ENCODE measurements around the gene TULP4. TPM values are rescaled to one million over a fixed set of nuclear protein-coding genes. Genes with fewer than 3 reads are reported as not detected.
A peak's percentile ranks its signal among the peaks of the same experiment; 100 is the strongest.

TULP4 gene
- total RNA-seq, 2 donors from 2014 or later: 10.8 to 31.2 TPM

DNA sequence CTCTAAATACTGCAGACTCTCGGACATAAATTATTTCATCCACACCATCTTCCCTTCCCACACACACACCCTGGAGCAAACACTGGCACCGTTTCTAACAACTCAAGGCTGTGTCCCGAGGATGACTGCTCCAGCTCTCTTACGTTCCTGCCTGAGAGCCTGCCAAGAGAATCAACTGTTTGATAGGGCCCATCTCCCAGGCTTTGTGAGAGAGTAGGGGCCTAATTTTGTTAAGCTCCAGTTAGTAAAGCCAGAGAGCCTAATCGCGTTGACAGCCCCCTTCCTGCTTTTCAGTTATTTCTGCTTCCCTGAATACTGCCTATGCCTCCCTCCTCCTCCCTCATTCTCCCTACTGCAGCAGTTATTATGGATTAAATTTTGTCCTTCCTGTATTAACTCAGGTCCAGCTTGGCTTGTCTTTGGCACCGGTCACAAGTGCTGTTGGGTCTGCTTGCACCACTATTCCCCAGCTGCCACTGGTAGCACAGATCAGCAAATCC, 129.5 kb downstream of the TULP4 start:
- Mint-ChIP-seq H3K4me3 (no peak overlapping the region), H3K36me3 (ENCODE audit: low read depth) (no peaks in the 10 kb centered on the region), H3K9me3 (no peaks in the 10 kb centered on the region), H3K4me1 (no peaks in the 10 kb centered on the region), H3K27ac (no peak overlapping the region), H3K27me3 (no peaks in the 10 kb centered on the region)
- no peak for ATAC-seq (replicated peaks)

DNA sequence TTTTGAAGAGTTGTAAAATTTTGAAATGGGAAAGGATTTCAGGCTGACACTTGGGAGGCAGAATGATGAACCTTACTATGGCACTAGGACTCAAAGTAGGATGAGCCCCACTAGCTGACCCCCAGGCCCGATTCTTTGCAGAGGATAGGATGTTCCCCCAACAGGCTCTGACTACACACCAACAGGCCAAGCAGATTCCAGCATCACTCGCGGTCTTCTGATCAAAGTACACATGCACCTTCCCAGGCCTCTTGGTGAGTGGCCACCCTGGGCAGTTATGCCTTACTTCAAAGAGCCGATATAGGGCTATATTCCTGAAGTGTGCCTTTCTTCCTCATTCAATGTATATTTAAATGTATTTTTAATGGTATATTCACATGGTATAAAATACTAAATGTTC, 130.0 kb downstream of the TULP4 start:
- Mint-ChIP-seq H3K27me3 (no peaks in the 10 kb centered on the region), H3K36me3 (ENCODE audit: low read depth) (no peaks in the 10 kb centered on the region), H3K9me3 (no peaks in the 10 kb centered on the region), H3K4me3 (no peak overlapping the region), H3K4me1 (no peaks in the 10 kb centered on the region), H3K27ac (no peak overlapping the region)
- no peak for ATAC-seq (replicated peaks)

DNA sequence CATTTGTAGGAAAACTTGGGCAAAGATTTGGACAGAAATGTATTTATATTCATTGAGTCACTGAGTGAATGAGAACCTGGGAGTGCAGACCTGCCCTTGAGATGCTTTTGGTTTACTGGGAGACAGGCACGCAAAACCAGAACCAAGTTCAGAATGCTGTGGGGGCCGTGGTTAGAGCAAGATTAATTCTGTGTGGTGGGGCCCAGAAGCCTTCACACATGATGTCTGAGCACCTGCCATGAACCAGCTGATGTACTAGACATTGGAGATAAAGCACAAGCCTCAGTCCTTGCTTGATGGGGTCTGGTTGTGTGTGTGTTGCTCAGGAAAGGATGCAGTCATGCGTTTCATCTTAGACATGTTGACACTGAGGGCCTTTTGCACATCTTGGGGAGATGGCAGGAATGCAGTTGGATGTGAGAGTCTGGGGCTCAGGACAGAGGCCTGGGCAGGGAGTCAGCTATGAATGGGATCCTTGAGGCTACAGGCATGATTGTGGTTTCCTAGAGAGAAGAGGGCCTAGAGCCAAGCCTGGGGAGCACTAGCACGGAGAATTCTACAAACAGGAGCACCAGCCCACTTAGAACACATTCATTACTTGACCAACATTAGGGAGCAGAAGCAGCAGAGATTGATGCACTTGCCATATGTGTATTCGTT, 133.3 kb downstream of the TULP4 start:
- no peak for ATAC-seq (replicated peaks)
- no peaks in the 10 kb centered on the region for H3K4me1 Mint-ChIP-seq

DNA sequence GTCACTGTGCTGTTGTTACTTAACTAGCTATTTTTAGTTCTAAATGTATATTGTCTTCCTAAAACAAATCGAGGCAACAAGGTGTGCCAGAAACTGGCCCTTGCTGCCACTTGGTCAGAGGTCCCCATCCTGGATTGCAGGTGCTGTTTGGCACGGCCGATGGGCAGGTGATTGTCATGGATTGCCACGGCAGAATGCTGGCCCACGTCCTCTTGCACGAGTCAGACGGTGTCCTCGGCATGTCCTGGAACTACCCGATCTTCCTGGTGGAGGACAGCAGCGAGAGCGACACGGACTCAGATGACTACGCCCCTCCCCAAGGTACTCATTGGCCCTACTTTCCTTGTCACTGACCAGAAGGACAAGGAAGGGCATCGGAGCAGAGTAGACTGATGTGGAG, 136.6 kb downstream of the TULP4 start:
- peaks cover 13% of the 10 kb centered on the region for H3K36me3 Mint-ChIP-seq (ENCODE audit: low read depth)
- no peak for ATAC-seq (replicated peaks)
- no peak overlapping the region for H3K27ac Mint-ChIP-seq
- H3K4me3 Mint-ChIP-seq: no peak overlapping the region
- no peaks in the 10 kb centered on the region for H3K27me3 Mint-ChIP-seq
- no peaks in the 10 kb centered on the region for H3K9me3 Mint-ChIP-seq
- no peaks in the 10 kb centered on the region for H3K4me1 Mint-ChIP-seq

More for the DNA sequence above, 133.3 kb downstream of the TULP4 start:
- H3K4me3 Mint-ChIP-seq: no peak overlapping the region
- no peak overlapping the region for H3K27ac Mint-ChIP-seq
- no peaks in the 10 kb centered on the region for H3K27me3 Mint-ChIP-seq
- no peaks in the 10 kb centered on the region for H3K36me3 Mint-ChIP-seq (ENCODE audit: low read depth)
- no peaks in the 10 kb centered on the region for H3K9me3 Mint-ChIP-seq

DNA sequence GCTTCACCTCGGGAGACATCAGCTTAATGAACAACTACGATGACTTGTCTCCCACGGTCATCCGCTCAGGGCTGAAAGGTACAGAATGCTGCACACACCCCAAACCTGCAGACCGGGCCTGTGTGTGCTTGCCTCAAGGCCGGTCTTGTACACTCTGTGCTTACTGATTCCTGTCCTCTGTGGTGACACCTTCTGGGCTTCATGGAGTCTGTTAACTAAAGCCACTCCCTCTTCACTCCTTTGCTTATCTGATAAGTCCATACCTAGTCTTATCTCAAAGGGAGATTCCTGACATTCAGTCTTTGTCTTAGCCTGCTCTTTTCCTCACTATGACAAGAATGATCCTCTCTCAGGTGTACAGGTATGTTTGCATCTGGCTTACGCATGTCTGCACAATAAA, 139.9 kb downstream of the TULP4 start:
- H3K4me1 Mint-ChIP-seq: no peaks in the 10 kb centered on the region
- no peak for ATAC-seq (replicated peaks)
- H3K27ac Mint-ChIP-seq: no peak overlapping the region
- H3K4me3 Mint-ChIP-seq: no peak overlapping the region
- H3K9me3 Mint-ChIP-seq: no peaks in the 10 kb centered on the region
- H3K27me3 Mint-ChIP-seq: no peaks in the 10 kb centered on the region
- H3K36me3 Mint-ChIP-seq (ENCODE audit: low read depth): peaks cover 28% of the 10 kb centered on the region

DNA sequence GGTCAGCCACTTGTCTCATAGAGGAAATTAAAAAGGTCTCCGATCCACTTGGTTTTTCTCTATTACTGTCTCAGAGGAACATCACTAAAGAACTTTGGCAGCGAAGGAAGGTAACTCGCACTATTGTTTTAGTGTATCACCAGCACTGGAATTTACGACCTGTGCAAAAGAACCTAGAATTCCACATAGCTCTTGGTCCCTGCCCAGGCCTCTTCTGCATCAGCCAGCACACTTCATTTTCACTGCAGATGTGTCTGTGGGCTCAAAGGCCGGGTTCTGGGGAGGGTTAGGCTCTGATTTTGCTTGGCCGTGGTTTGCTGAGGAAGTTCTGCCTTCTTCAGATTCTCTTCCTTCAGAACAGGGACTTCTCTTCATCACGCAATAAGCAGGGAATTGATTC, 144.9 kb downstream of the TULP4 start:
- Mint-ChIP-seq H3K36me3 (ENCODE audit: low read depth) (peaks cover 40% of the 10 kb centered on the region), H3K9me3 (no peaks in the 10 kb centered on the region), H3K27ac (no peak overlapping the region), H3K4me3 (no peak overlapping the region), H3K27me3 (no peaks in the 10 kb centered on the region), H3K4me1 (no peaks in the 10 kb centered on the region)
- ATAC-seq (replicated peaks): no peak

DNA sequence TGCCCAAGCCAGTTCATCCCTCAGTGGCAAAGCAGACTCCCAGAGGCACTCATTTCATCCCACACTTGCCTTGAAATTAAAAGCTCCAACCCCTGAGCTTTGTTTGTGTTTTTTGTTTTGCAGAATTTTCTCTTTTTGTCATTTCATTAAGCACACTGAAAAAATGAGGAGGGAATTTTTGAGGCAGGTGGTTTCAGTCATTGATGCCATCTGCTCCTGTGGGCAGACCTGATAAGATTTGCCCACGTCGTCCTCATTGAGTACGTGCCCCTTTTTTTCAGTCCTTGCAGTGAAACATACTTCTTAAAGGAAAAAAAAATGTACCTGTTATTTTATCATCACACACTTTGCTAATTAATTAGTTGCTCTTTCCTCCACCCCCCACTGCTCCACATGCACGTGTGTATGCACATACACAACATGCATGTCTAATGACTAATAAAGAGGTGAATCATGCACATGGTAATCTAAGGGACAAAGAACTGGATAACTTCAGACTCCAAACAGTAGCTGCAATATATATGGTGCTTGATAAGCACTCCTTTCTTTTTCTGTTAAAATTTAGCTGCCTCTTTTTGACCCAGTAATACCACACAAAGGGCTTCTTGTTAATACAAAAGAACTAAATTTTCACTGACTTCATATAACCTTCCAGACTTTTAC, 145.5 kb downstream of the TULP4 start:
- H3K36me3 Mint-ChIP-seq (ENCODE audit: low read depth): peaks cover 41% of the 10 kb centered on the region
- H3K9me3 Mint-ChIP-seq: no peaks in the 10 kb centered on the region
- H3K4me1 Mint-ChIP-seq: no peaks in the 10 kb centered on the region
- H3K27ac Mint-ChIP-seq: no peak overlapping the region
- no peak overlapping the region for H3K4me3 Mint-ChIP-seq
- no peak for ATAC-seq (replicated peaks)
- H3K27me3 Mint-ChIP-seq: no peaks in the 10 kb centered on the region

DNA sequence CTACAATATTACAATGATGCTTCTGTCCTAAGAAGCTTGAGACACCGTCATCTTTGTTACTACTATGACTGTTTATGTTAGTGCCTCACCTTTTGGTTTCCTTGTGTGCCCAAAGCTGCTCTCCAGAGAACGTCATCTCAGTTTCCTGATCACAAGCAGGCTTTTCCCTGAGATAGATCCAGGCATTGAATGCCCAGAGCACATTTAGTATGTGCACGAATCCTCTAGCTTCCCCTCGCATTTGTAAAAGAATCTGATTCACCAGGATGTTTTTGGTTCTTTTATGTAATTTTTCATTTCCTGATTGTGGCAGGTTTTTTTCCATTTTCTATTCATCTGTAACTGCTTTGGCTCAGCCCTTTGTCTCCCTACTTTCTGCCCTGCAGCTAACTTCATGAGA, 147.5 kb downstream of the TULP4 start:
- H3K27me3 Mint-ChIP-seq: no peaks in the 10 kb centered on the region
- H3K27ac Mint-ChIP-seq: no peak overlapping the region
- no peaks in the 10 kb centered on the region for H3K4me1 Mint-ChIP-seq
- ATAC-seq (replicated peaks): peak; percentile 19
- H3K4me3 Mint-ChIP-seq: no peak overlapping the region
- peaks cover 46% of the 10 kb centered on the region for H3K36me3 Mint-ChIP-seq (ENCODE audit: low read depth)
- no peaks in the 10 kb centered on the region for H3K9me3 Mint-ChIP-seq

DNA sequence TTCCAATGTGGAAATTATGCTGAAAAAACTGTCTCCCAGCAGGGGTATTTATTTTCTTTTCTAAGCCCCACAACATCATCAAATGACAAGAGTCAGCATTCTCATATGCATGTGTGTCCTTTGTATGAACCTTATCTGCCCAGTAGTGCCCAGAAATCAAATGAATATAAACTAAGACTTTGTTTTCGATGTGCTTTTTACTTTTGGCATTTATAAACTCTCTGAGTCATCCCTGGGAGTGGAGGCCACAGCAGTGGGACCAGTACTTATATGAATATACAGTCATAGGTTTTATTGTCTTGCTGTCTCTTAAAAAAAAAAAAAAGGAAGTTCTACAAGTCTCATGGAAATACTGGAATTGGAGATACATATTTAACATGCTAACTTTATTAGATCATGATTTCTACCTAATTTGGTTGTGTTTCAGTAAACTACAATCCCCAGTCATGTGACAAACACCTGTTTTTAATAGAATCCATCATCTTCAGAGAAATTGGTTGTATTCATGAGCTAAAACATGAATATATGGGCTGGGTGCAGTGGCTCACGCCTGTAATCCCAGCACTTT, 148.4 kb downstream of the TULP4 start:
- no peak overlapping the region for H3K27ac Mint-ChIP-seq
- peak; percentile 83 for ATAC-seq (replicated peaks)
- H3K9me3 Mint-ChIP-seq: no peaks in the 10 kb centered on the region
- no peaks in the 10 kb centered on the region for H3K27me3 Mint-ChIP-seq
- H3K4me1 Mint-ChIP-seq: no peaks in the 10 kb centered on the region
- H3K4me3 Mint-ChIP-seq: no peak overlapping the region
- peaks cover 51% of the 10 kb centered on the region for H3K36me3 Mint-ChIP-seq (ENCODE audit: low read depth)

DNA sequence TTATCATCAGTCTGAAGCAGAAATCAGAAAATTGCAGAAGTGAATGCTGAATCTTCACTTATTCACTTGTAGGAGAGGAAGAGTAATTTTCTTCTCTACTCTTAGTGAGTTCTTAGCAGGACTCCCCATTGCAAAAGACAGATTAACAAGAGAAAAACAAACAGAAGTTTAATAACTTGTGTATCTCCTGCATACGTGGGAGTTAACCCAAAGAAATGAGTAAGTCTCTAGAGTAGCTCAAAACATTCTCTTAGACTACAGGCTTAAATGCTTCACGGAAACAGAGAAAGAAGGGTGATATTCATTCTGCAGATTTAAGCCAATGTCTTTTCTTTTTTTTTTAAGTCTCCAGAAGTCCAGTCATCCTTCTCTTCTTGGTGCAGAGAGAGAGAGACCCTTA, 149.7 kb downstream of the TULP4 start:
- Mint-ChIP-seq H3K36me3 (ENCODE audit: low read depth) (peaks cover 49% of the 10 kb centered on the region), H3K9me3 (no peaks in the 10 kb centered on the region), H3K27ac (no peak overlapping the region), H3K4me3 (no peak overlapping the region), H3K4me1 (no peaks in the 10 kb centered on the region), H3K27me3 (no peaks in the 10 kb centered on the region)
- ATAC-seq (replicated peaks): no peak

DNA sequence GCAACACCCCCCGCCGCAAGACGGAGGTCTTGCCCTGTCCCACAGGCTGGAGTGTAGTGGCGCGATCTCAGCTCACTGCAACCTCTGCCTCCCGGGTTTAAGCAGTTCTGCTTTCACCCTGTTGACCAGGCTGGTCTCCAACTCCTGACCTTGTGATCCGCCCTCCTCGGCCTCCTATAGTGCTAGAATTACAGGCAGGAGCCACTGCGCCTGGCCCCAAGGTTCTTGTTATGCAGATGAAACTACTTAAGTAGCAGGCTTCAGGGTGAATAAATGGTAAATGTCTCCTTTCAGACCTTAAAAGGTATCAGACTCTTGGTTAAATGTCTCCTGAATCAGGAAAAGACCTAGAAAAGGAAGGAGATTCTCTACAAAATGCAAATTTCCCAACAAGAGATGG, 152.2 kb downstream of the TULP4 start:
- no peak for ATAC-seq (replicated peaks)
- no peaks in the 10 kb centered on the region for H3K9me3 Mint-ChIP-seq

DNA sequence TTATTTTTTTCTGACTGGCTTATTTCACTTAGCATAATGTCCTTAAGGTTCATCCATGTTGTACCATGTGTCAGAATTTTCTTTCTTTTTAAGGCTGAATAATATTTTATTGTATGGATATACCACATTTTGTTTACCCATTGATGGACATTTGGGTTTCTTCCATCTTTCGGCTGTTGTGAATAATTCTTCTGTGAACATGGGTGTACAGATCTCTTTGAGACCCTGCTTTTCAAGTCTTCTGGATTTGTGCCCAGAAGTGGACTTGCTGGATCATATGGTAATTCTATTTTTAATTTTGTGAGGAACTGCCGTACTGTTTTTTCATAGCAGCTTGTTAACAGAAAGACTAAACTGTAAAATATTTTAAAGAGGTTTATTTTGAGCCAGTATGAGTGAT, 153.0 kb downstream of the TULP4 start:
- Mint-ChIP-seq H3K36me3 (ENCODE audit: low read depth) (peaks cover 39% of the 10 kb centered on the region), H3K4me3 (no peak overlapping the region), H3K27ac (no peak overlapping the region), H3K27me3 (no peaks in the 10 kb centered on the region), H3K9me3 (no peaks in the 10 kb centered on the region), H3K4me1 (no peaks in the 10 kb centered on the region)
- ATAC-seq (replicated peaks): no peak

More for the DNA sequence above, 152.2 kb downstream of the TULP4 start:
- Mint-ChIP-seq H3K4me1 (no peaks in the 10 kb centered on the region), H3K36me3 (ENCODE audit: low read depth) (peaks cover 39% of the 10 kb centered on the region), H3K4me3 (no peak overlapping the region), H3K27ac (no peak overlapping the region), H3K27me3 (no peaks in the 10 kb centered on the region)

DNA sequence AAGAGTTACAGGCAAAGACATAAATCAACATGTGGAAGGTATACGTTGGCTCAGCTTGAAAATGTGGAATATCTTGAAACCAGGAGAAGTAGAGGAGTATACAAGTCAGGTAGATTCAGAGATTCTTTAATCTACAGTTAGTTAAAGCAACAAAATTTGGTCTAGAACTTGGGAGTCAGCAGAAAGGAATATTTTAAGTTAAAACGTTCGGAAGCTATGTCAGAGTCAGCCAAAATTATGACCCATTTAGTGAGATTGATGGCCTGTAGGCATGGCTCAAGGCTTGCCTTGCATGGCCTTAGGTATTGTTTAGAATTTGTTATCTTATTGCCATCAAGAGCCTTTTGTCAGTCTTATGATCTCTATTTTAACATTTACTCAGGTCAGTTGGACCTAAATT, 153.5 kb downstream of the TULP4 start:
- ATAC-seq (replicated peaks): no peak
- Mint-ChIP-seq H3K9me3 (no peaks in the 10 kb centered on the region), H3K27me3 (no peaks in the 10 kb centered on the region), H3K4me3 (no peak overlapping the region), H3K27ac (no peak overlapping the region), H3K36me3 (ENCODE audit: low read depth) (peaks cover 39% of the 10 kb centered on the region), H3K4me1 (no peaks in the 10 kb centered on the region)

DNA sequence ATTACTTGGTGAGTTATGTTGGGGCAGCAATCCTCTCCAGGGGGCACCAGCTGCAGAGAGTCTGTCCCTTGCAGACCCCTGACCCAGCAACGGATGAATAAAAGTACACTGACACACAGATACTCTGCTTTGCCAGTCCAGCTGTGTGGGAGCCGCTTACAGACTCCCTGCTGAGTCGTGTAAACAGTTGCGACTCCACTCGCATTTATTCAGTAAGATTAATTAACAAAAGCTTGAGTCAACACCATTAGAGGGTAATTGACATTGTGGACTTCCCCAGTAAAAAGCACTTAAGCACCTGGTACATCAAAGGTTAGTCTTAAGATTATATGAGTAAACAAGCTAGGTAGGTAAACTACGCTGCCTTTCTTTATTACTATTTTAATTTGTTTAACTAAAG, 155.7 kb downstream of the TULP4 start:
- no peaks in the 10 kb centered on the region for H3K9me3 Mint-ChIP-seq

DNA sequence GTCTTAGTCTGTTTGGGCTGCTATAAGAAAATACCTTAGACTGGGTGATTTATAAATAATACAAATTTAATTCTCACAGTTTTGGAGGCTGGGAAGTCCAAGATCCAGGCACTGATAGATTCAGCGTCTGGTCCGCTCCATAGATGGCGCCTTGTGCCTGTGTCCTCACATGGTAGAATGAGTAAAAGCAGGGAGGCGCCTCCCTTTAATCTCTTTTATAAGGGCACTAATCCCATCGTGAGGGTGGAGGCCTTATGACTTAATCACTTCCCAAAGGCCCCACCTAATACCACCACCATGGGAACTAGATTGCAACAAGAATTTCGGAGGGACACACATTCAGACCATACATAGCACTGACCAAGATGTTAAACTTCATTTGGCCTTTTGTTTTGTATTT, 156.4 kb downstream of the TULP4 start:
- H3K27ac Mint-ChIP-seq: no peak overlapping the region
- H3K9me3 Mint-ChIP-seq: no peaks in the 10 kb centered on the region
- no peak for ATAC-seq (replicated peaks)
- H3K27me3 Mint-ChIP-seq: no peaks in the 10 kb centered on the region
- H3K4me3 Mint-ChIP-seq: no peak overlapping the region
- H3K4me1 Mint-ChIP-seq: no peaks in the 10 kb centered on the region
- H3K36me3 Mint-ChIP-seq (ENCODE audit: low read depth): peaks cover 23% of the 10 kb centered on the region

More for the DNA sequence above, 155.7 kb downstream of the TULP4 start:
- no peak for ATAC-seq (replicated peaks)
- Mint-ChIP-seq H3K27me3 (no peaks in the 10 kb centered on the region), H3K4me3 (no peak overlapping the region), H3K4me1 (no peaks in the 10 kb centered on the region), H3K36me3 (ENCODE audit: low read depth) (peaks cover 26% of the 10 kb centered on the region), H3K27ac (no peak overlapping the region)
